ENCODE data around the gene PLOD2.

PLOD2 gene

GRCh38 chr3:146037697-146038096 is 123.3 kb downstream of the PLOD2 start:
- no peaks in the 10 kb centered on the region for H3K4me1 Mint-ChIP-seq
- H3K36me3 Mint-ChIP-seq = no peaks in the 10 kb centered on the region
- H3K27me3 Mint-ChIP-seq = no peaks in the 10 kb centered on the region
- no peak overlapping the region for H3K4me3 Mint-ChIP-seq
- DNase-seq (no peak), ATAC-seq (replicated peaks) (no peak)
- no peaks in the 10 kb centered on the region for H3K9me3 Mint-ChIP-seq
- no peak overlapping the region for H3K27ac Mint-ChIP-seq

- H3K36me3 Mint-ChIP-seq = no peaks in the 10 kb centered on the region
Measured at GRCh38 chr3:146036281-146036680, 124.7 kb downstream of the PLOD2 start.

GRCh38 chr3:146035366-146035765 is 125.6 kb downstream of the PLOD2 start:
- Mint-ChIP-seq H3K27ac (no peak overlapping the region), H3K9me3 (peaks cover 4% of the 10 kb centered on the region in 2 donors), H3K36me3 (no peaks in the 10 kb centered on the region), H3K4me3 (no peak overlapping the region), H3K27me3 (no peaks in the 10 kb centered on the region), H3K4me1 (no peaks in the 10 kb centered on the region)
- DNase-seq = no peak
- ATAC-seq (replicated peaks) = no peak

More at GRCh38 chr3:146036281-146036680, 124.7 kb downstream of the PLOD2 start:
- no peak for DNase-seq
- no peak for ATAC-seq (replicated peaks)
- no peaks in the 10 kb centered on the region for H3K4me1 Mint-ChIP-seq
- H3K27ac Mint-ChIP-seq = no peak overlapping the region
- H3K27me3 Mint-ChIP-seq = no peaks in the 10 kb centered on the region
- H3K9me3 Mint-ChIP-seq = peaks cover 0 to 4% of the 10 kb centered on the region in 2 donors
- H3K4me3 Mint-ChIP-seq = no peak overlapping the region

- Mint-ChIP-seq H3K4me3 (no peak overlapping the region), H3K27ac (no peak overlapping the region), H3K4me1 (no peaks in the 10 kb centered on the region), H3K27me3 (no peaks in the 10 kb centered on the region), H3K9me3 (peaks cover 4 to 8% of the 10 kb centered on the region in 2 donors), H3K36me3 (no peaks in the 10 kb centered on the region)
- peak; percentile 45 to 64 for ATAC-seq (replicated peaks)
- no peak for DNase-seq
Measured at GRCh38 chr3:146033950-146034349, 127.0 kb downstream of the PLOD2 start.

GRCh38 chr3:146026547-146026946 is 134.4 kb downstream of the PLOD2 start:
- no peak overlapping the region for H3K4me3 Mint-ChIP-seq
- no peaks in the 10 kb centered on the region for H3K36me3 Mint-ChIP-seq
- peaks cover 3 to 10% of the 10 kb centered on the region in 2 donors for H3K9me3 Mint-ChIP-seq
- no peaks in the 10 kb centered on the region for H3K4me1 Mint-ChIP-seq
- no peaks in the 10 kb centered on the region for H3K27me3 Mint-ChIP-seq
- ATAC-seq (replicated peaks) (no peak), DNase-seq (no peak)
- no peak overlapping the region for H3K27ac Mint-ChIP-seq

- no peak overlapping the region for H3K27ac Mint-ChIP-seq
- no peak for ATAC-seq (replicated peaks)
- H3K4me3 Mint-ChIP-seq = no peak overlapping the region
Measured at GRCh38 chr3:146024260-146024659, 136.7 kb downstream of the PLOD2 start.

GRCh38 chr3:146020969-146021368 is 140.0 kb downstream of the PLOD2 start:
- Mint-ChIP-seq H3K4me1 (no peaks in the 10 kb centered on the region), H3K9me3 (peaks cover 0 to 2% of the 10 kb centered on the region in 2 donors), H3K27me3 (no peaks in the 10 kb centered on the region), H3K4me3 (no peak overlapping the region), H3K27ac (no peak overlapping the region), H3K36me3 (no peaks in the 10 kb centered on the region)
- DNase-seq (no peak), ATAC-seq (replicated peaks) (no peak)

More at GRCh38 chr3:146024260-146024659, 136.7 kb downstream of the PLOD2 start:
- H3K4me1 Mint-ChIP-seq = no peaks in the 10 kb centered on the region
- H3K9me3 Mint-ChIP-seq = peaks cover 0 to 2% of the 10 kb centered on the region in 2 donors
- no peaks in the 10 kb centered on the region for H3K36me3 Mint-ChIP-seq
- no peak for DNase-seq
- no peaks in the 10 kb centered on the region for H3K27me3 Mint-ChIP-seq

- H3K36me3 Mint-ChIP-seq = no peaks in the 10 kb centered on the region
- H3K27me3 Mint-ChIP-seq = no peaks in the 10 kb centered on the region
- DNase-seq = no peak
- no peak for ATAC-seq (replicated peaks)
- H3K4me3 Mint-ChIP-seq = no peak overlapping the region
- H3K4me1 Mint-ChIP-seq = no peaks in the 10 kb centered on the region
- H3K27ac Mint-ChIP-seq = no peak overlapping the region
- peaks cover 0 to 2% of the 10 kb centered on the region in 2 donors for H3K9me3 Mint-ChIP-seq
Measured at GRCh38 chr3:146019508-146019907, 141.5 kb downstream of the PLOD2 start.
